HCT116 (cell line): ENCODE results near the gene PRKCQ. TPM values are rescaled to one million over a fixed set of nuclear protein-coding genes. Genes with fewer than 3 reads are reported as not detected.

Experiments used
- ATAC-seq: fragments of 200-7000 bp; cut with Tn5 transposase; 2 replicates; pipeline ENCODE4 v1.9.1; 2020; ENCODE audit warnings: mild to moderate bottlenecking, moderate library complexity
- BruUV-seq: library from RNA; stranded (reverse); fragments of 400-500 nt; replicated peaks from 2 replicates; lab custom pipeline; 2021; lab: Mats Ljungman, UMichigan
- CTCF ChIA-PET: fragments of 300-600 bp; sonication (Branson Sonifier 250); formaldehyde crosslinking; loops from one replicate; lab custom pipeline; 2021; ENCODE audit warnings: antibody characterized with exemption; lab: Charles Lee
- POLR2A ChIA-PET: fragments of 300-600, 350-600 bp; sonication (Branson Sonifier 250); formaldehyde crosslinking; loops from one replicate; lab custom pipeline; 2021; ENCODE audit warnings: antibody characterized with exemption; lab: Charles Lee
- RAD21 ChIA-PET, 2 experiments: fragments of 300-600 bp; sonication (Branson Sonifier 250); formaldehyde crosslinking; loops; one replicate each; lab custom pipeline; 2023; ENCODE audit warnings: low total read pairs in 2 of 2; ENCODE audit not compliant: uncharacterized antibody in 2 of 2, unreplicated experiment in 2 of 2, low non-redundant PET in 1 of 2; lab: Charles Lee
- DNase-seq: peaks from one replicate; pipeline ENCODE4 v3.0.0-alpha.2; 2010; ENCODE audit warnings: low read depth, low spot score
- H2AFZ ChIP-seq: fragments of 200-600 bp; shearing (Covaris generic), sonication (generic); 2 replicates; pipeline ENCODE4 v1.6.1; 2017; ENCODE audit warnings: low read depth, mixed run types, mixed read lengths, antibody characterized with exemption, low read length; ENCODE audit not compliant: poor library complexity, severe bottlenecking
- H3K27ac ChIP-seq: 2 replicates; pipeline ENCODE4 v1.5.1; 2012; ENCODE audit warnings: low read depth, low read length
- H3K27me3 ChIP-seq: fragments of 200-600 bp; sonication (generic); 2 replicates; pipeline ENCODE4 v1.6.1; 2016; ENCODE audit warnings: mixed run types, low read length, mixed read lengths; ENCODE audit not compliant: insufficient read depth
- H3K36me3 ChIP-seq, 2 experiments: fragments of 200-500 bp in 1 of 2; fragments of 200-600 bp in 1 of 2; sonication (Bioruptor generic) in 1 of 2; sonication (generic) in 1 of 2; 2 replicates each; pipeline versions ENCODE4 v1.5.1 to v1.6.1; 2014 to 2016; ENCODE audit warnings: low read length in 2 of 2, inconsistent platforms in 1 of 2, mixed read lengths in 1 of 2, mixed run types in 1 of 2; ENCODE audit not compliant: insufficient read depth in 2 of 2, control insufficient read depth in 1 of 2
- H3K4me1 ChIP-seq, 2 experiments: fragments of 200-600 bp in 1 of 2; sonication (generic) in 1 of 2; 2 replicates each; pipeline versions ENCODE4 v1.5.1 to v1.6.1; 2012 to 2017; ENCODE audit warnings: low read length in 2 of 2, inconsistent platforms in 1 of 2, mild to moderate bottlenecking in 1 of 2, mixed read lengths in 1 of 2, mixed run types in 1 of 2, moderate library complexity in 1 of 2; ENCODE audit not compliant: insufficient read depth in 2 of 2, control insufficient read depth in 1 of 2
- H3K4me2 ChIP-seq: fragments of 200-600 bp; sonication (generic); 2 replicates; pipeline ENCODE4 v1.6.1; 2017; ENCODE audit warnings: mixed run types, low read length, mixed read lengths
- H3K4me3 ChIP-seq, 2 experiments: fragments of 200-600 bp in 1 of 2; sonication (generic) in 1 of 2; replicated peaks in 1 of 2; 2 replicates each; pipeline ENCODE4 v1.5.1; 2011 to 2016; ENCODE audit warnings: low read length in 2 of 2, control low read depth in 1 of 2, low read depth in 1 of 2, mild to moderate bottlenecking in 1 of 2, mixed read lengths in 1 of 2, mixed run types in 1 of 2
- H3K79me2 ChIP-seq: fragments of 200-600 bp; sonication (generic); 2 replicates; pipeline ENCODE4 v1.6.1; 2017; ENCODE audit warnings: mild to moderate bottlenecking, mixed run types, low read length, moderate library complexity, mixed read lengths; ENCODE audit not compliant: insufficient read depth
- H3K9ac ChIP-seq: fragments of 200-600 bp; sonication (generic); 2 replicates; pipeline ENCODE4 v1.6.1; 2016; ENCODE audit warnings: low read length, mixed read lengths
- H3K9me2 ChIP-seq: fragments of 200-600 bp; sonication (generic), shearing (Covaris generic); 2 replicates; pipeline ENCODE4 v1.6.1; 2017; ENCODE audit warnings: mixed run types, mild to moderate bottlenecking, moderate library complexity; ENCODE audit not compliant: insufficient read depth
- H3K9me3 ChIP-seq, 2 experiments: fragments of 200-500 bp in 1 of 2; fragments of 200-600 bp in 1 of 2; sonication (Bioruptor generic) in 1 of 2; sonication (generic) in 1 of 2; 2 replicates each; pipeline ENCODE4 v1.6.1; 2014 to 2017; ENCODE audit warnings: low read length in 2 of 2, mixed read lengths in 2 of 2, inconsistent platforms in 1 of 2, low read depth in 1 of 2, mild to moderate bottlenecking in 1 of 2, mixed run types in 1 of 2, moderate library complexity in 1 of 2; ENCODE audit not compliant: control insufficient read depth in 1 of 2, insufficient read depth in 1 of 2
- H4K20me1 ChIP-seq: fragments of 200-600 bp; sonication (generic), shearing (Covaris generic); 2 replicates; pipeline ENCODE4 v1.6.1; 2017; ENCODE audit warnings: mixed run types, mild to moderate bottlenecking, moderate library complexity; ENCODE audit not compliant: insufficient read depth
- ATF3 ChIP-seq: IDR thresholded peaks from 2 replicates; pipeline ENCODE4 v1.6.1; 2012
- CBX3 ChIP-seq: IDR thresholded peaks from 2 replicates; pipeline ENCODE4 v1.6.1; 2012; ENCODE audit warnings: low read depth
- CEBPB ChIP-seq: IDR thresholded peaks from 2 replicates; pipeline ENCODE4 v1.6.1; 2012; ENCODE audit warnings: low read depth
- EGR1 ChIP-seq: IDR thresholded peaks from 2 replicates; pipeline ENCODE4 v1.6.1; 2012; ENCODE audit warnings: low read depth
- EZH2 ChIP-seq: fragments of 200-600 bp; sonication (generic); IDR thresholded peaks from 2 replicates; pipeline ENCODE4 v1.6.1; 2017; ENCODE audit warnings: antibody characterized with exemption, mixed run types
- EZH2phosphoT487 ChIP-seq: fragments of 200-600 bp; IDR thresholded peaks from 2 replicates; pipeline ENCODE4 v1.6.1; 2018; ENCODE audit warnings: antibody characterized with exemption, borderline replicate concordance
- POLR2AphosphoS5 ChIP-seq: IDR thresholded peaks from 2 replicates; pipeline ENCODE4 v1.6.1; 2011; ENCODE audit warnings: mild to moderate bottlenecking, low read depth, low read length, moderate library complexity
- SP1 ChIP-seq: IDR thresholded peaks from 2 replicates; pipeline ENCODE4 v1.6.1; 2012; ENCODE audit warnings: low read depth
- SRF ChIP-seq: IDR thresholded peaks from 2 replicates; pipeline ENCODE4 v1.6.1; 2012; ENCODE audit warnings: low read depth
- ZBTB33 ChIP-seq: IDR thresholded peaks from 2 replicates; pipeline ENCODE4 v1.6.1; 2011; ENCODE audit warnings: mild to moderate bottlenecking, low read length, moderate library complexity; ENCODE audit not compliant: insufficient replicate concordance; ENCODE audit errors: extremely low read depth
- ZFX ChIP-seq: fragments of 450-650 bp; IDR thresholded peaks from 2 replicates; pipeline ENCODE4 v1.6.1; 2017
- intact Hi-C: fragments of 100-400 bp; cut with micrococcal nuclease; formaldehyde crosslinking; loops from 2 replicates; pipeline ENCODE4 v1.10.0; 2022
- total RNA-seq: library from RNA; stranded (reverse); gene quantifications from one replicate; pipeline ENCODE4 v1.2.1, GENCODE V29; 2021; ENCODE audit not compliant: unreplicated experiment
- TF ChIP-seq, protein P1 (sequence below): IDR thresholded peaks from 2 replicates; pipeline ENCODE4 v1.6.1; 2012; ENCODE audit warnings: low read depth

Gene PRKCQ
- total RNA-seq, 1 experiment from 2014 or later, result 0.54 TPM

- no peaks in the 10 kb centered on the region for H4K20me1 ChIP-seq
- H3K4me3 ChIP-seq, result no peak overlapping the region
- no peak overlapping the region for H3K4me2 ChIP-seq
- peaks cover 58% of the 10 kb centered on the region for H3K27me3 ChIP-seq
- H3K9me3 ChIP-seq, result no peaks in the 10 kb centered on the region
- H3K9ac ChIP-seq, result no peak overlapping the region
- POLR2A ChIA-PET, result no interaction called here
- intact Hi-C loops, result no loop called here
- DNase-seq (no peak), ATAC-seq (no peak)
- H3K9me2 ChIP-seq, result no peaks in the 10 kb centered on the region
- CTCF ChIA-PET, result no interaction called here
- no peak overlapping the region for H3K27ac ChIP-seq
- H2AFZ ChIP-seq, result no peak overlapping the region
- TF ChIP-seq CBX3, result no peak
- TF ChIP-seq SRF, result no peak
- TF ChIP-seq EZH2phosphoT487, result no peak
- no peak for TF ChIP-seq EGR1
- no peak for TF ChIP-seq EZH2
- TF ChIP-seq POLR2AphosphoS5, result no peak
- TF ChIP-seq, protein P1, sequence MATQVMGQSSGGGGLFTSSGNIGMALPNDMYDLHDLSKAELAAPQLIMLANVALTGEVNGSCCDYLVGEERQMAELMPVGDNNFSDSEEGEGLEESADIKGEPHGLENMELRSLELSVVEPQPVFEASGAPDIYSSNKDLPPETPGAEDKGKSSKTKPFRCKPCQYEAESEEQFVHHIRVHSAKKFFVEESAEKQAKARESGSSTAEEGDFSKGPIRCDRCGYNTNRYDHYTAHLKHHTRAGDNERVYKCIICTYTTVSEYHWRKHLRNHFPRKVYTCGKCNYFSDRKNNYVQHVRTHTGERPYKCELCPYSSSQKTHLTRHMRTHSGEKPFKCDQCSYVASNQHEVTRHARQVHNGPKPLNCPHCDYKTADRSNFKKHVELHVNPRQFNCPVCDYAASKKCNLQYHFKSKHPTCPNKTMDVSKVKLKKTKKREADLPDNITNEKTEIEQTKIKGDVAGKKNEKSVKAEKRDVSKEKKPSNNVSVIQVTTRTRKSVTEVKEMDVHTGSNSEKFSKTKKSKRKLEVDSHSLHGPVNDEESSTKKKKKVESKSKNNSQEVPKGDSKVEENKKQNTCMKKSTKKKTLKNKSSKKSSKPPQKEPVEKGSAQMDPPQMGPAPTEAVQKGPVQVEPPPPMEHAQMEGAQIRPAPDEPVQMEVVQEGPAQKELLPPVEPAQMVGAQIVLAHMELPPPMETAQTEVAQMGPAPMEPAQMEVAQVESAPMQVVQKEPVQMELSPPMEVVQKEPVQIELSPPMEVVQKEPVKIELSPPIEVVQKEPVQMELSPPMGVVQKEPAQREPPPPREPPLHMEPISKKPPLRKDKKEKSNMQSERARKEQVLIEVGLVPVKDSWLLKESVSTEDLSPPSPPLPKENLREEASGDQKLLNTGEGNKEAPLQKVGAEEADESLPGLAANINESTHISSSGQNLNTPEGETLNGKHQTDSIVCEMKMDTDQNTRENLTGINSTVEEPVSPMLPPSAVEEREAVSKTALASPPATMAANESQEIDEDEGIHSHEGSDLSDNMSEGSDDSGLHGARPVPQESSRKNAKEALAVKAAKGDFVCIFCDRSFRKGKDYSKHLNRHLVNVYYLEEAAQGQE, result no peak
- TF ChIP-seq CEBPB, result no peak
- no peak for TF ChIP-seq ATF3
- no peak for TF ChIP-seq ZFX
- TF ChIP-seq SP1, result no peak
- TF ChIP-seq ZBTB33, result no peak
- no peaks in the 10 kb centered on the region for H3K36me3 ChIP-seq
- BruUV-seq, result no TSS peak
- no peaks in the 10 kb centered on the region for H3K79me2 ChIP-seq
- RAD21 ChIA-PET, result no interaction called here
- H3K4me1 ChIP-seq, result no peaks in the 10 kb centered on the region
Observed at GRCh38 chr10:6618340-6618739, 38.3 kb upstream of the PRKCQ start.
